DND-41 (cell line): ENCODE results near the gene WDR81.
A peak's percentile ranks its signal among the peaks of the same experiment; 100 is the strongest.

Source experiments
- CTCF ChIP-seq: IDR thresholded peaks from 2 replicates; pipeline ENCODE4 v1.5.1; 2012; ENCODE audit warnings: borderline replicate concordance, low read length, moderate library complexity, mild to moderate bottlenecking; ENCODE audit not compliant: poor library complexity, severe bottlenecking; ENCODE audit errors: extremely low read depth
- EZH2 ChIP-seq: IDR thresholded peaks from 3 replicates; pipeline ENCODE4 v1.6.1; 2012; ENCODE audit warnings: borderline replicate concordance, low read depth, mild to moderate bottlenecking, moderate library complexity, low read length, inconsistent platforms; ENCODE audit not compliant: severe bottlenecking

GRCh38 chr17:1724869-1725641 lies 551 bp downstream of the WDR81 start:
- TF ChIP-seq CTCF (peak; percentile 28), EZH2 (no peak)
